ENCODE data around the gene KCNK18.
A peak's percentile ranks its signal among the peaks of the same experiment; 100 is the strongest.
"Not testable (repeated sequence)": the region's sequence is repeated elsewhere in the genome, so short reads cannot be mapped to it uniquely, and the experiment has no call there.

Gene KCNK18

GRCh38 chr10:117170244-117170643, 27.0 kb upstream of the KCNK18 start:
- DNase-seq (ENCODE audit: low read depth, low spot score), result no peak

GRCh38 chr10:117174439-117175214, 22.7 kb upstream of the KCNK18 start:
- DNase-seq (ENCODE audit: low read depth, low spot score), result peak; percentile 62

GRCh38 chr10:117175215-117175900, 21.9 kb upstream of the KCNK18 start:
- DNase-seq (ENCODE audit: low read depth, low spot score), result no peak

GRCh38 chr10:117175901-117176534, 21.3 kb upstream of the KCNK18 start:
- peak; percentile 34 for DNase-seq (ENCODE audit: low read depth, low spot score)

GRCh38 chr10:117178190-117178589, 19.1 kb upstream of the KCNK18 start:
- no peak for DNase-seq (ENCODE audit: low read depth, low spot score)

- DNase-seq (ENCODE audit: low read depth, low spot score), result no peak
Measured at GRCh38 chr10:117184296-117184695, 13.0 kb upstream of the KCNK18 start.

- DNase-seq (ENCODE audit: low read depth, low spot score), result no peak
Measured at GRCh38 chr10:117184821-117185220, 12.5 kb upstream of the KCNK18 start.

GRCh38 chr10:117185817-117186216, 11.5 kb upstream of the KCNK18 start:
- not testable (repeated sequence) for DNase-seq (ENCODE audit: low read depth, low spot score)

GRCh38 chr10:117186832-117187615, 10.3 kb upstream of the KCNK18 start:
- no peak for DNase-seq (ENCODE audit: low read depth, low spot score)

- no peak for DNase-seq (ENCODE audit: low read depth, low spot score)
Measured at GRCh38 chr10:117188371-117188770, 8.9 kb upstream of the KCNK18 start.

GRCh38 chr10:117189557-117189956, 7.7 kb upstream of the KCNK18 start:
- no peak for DNase-seq (ENCODE audit: low read depth, low spot score)

GRCh38 chr10:117198088-117198487, 799 bp downstream of the KCNK18 start:
- DNase-seq (ENCODE audit: low read depth, low spot score), result no peak

- no peak for DNase-seq (ENCODE audit: low read depth, low spot score)
Measured at GRCh38 chr10:117201826-117202225, 4.5 kb downstream of the KCNK18 start.

- DNase-seq (ENCODE audit: low read depth, low spot score), result no peak
Measured at GRCh38 chr10:117204316-117204715, 7.0 kb downstream of the KCNK18 start.

GRCh38 chr10:117212176-117212575, 14.9 kb downstream of the KCNK18 start:
- no peak for DNase-seq (ENCODE audit: low read depth, low spot score)

GRCh38 chr10:117214401-117214800, 17.1 kb downstream of the KCNK18 start:
- DNase-seq (ENCODE audit: low read depth, low spot score), result no peak

- DNase-seq (ENCODE audit: low read depth, low spot score), result no peak
Measured at GRCh38 chr10:117215079-117215478, 17.8 kb downstream of the KCNK18 start.

GRCh38 chr10:117216028-117216427, 18.7 kb downstream of the KCNK18 start:
- DNase-seq (ENCODE audit: low read depth, low spot score), result no peak

GRCh38 chr10:117216611-117217195, 19.4 kb downstream of the KCNK18 start:
- peak; percentile 45 for DNase-seq (ENCODE audit: low read depth, low spot score)

GRCh38 chr10:117217196-117217761, 20.0 kb downstream of the KCNK18 start:
- DNase-seq (ENCODE audit: low read depth, low spot score), result no peak

- no peak for DNase-seq (ENCODE audit: low read depth, low spot score)
Measured at GRCh38 chr10:117218654-117219053, 21.4 kb downstream of the KCNK18 start.
